Posterior vena cava (tissue), 2 donors: Measurements from ENCODE around the gene KDM5A. TPM values are rescaled to one million over a fixed set of nuclear protein-coding genes. Genes with fewer than 3 reads are reported as not detected.

Experiments used
- total RNA-seq, 2 donors: library from RNA; stranded (reverse); fragmentation: NEBNext Ultra II Directional; extraction: Animal tissue kit (Norgen Biotek cat#: 25700); gene quantifications; one replicate each; pipeline ENCODE4 v1.2.1, GENCODE V29; 2021
- donor health status: DM: yes; HTN: yes; CAD: no.
- donor health status: DM: yes; HTN: yes; CAD: no.

KDM5A gene
- total RNA-seq, 2 donors from 2014 or later = 48.1 to 50.1 TPM

Other genes with a start within 250 kb of the KDM5A start
- 1 to 10 TPM in 1 of 2 donors, under 1 TPM in 1; 1.00 to 1.0 TPM for gene SLC6A12, start 175.2 kb downstream of the KDM5A start, total RNA-seq
- gene SLC6A13, start 126.5 kb downstream of the KDM5A start, total RNA-seq = not detected
- 1 to 10 TPM; 4.8 to 4.9 TPM for gene CCDC77, start 12.3 kb upstream of the KDM5A start, total RNA-seq
- gene B4GALNT3, start 70.6 kb upstream of the KDM5A start, total RNA-seq = 1 to 10 TPM; 3.5 to 5.0 TPM